ENCODE results near the gene ZFPM1. TPM values are rescaled to one million over a fixed set of nuclear protein-coding genes. Genes with fewer than 3 reads are reported as not detected.

ZFPM1 gene
- total and polyA plus RNA-seq, 2 of the 8 experiments (the other 6 are each of a cell fraction or from before 2014, with no cell fraction given), result 0.74 to 4.8 TPM

GRCh38 chr16:88456356-88457292 lies 3.5 kb downstream of the ZFPM1 start:
- H2BK12ac ChIP-seq (ENCODE audit: low read depth, low read length), result no peak overlapping the region
- CTCF ChIA-PET (ENCODE audit: partially characterized antibody), result interaction anchor here (0.9 to 1.2 kb wide), 2 partner anchors 10 to 37 kb away, joined by 3 to 4 read pairs; no protein-coding TSS in a partner anchor
- 0 out of 7 replicates have a peak overlapping the region, but pooled peaks of 1 of the 4 experiments have one; percentile 28 for H3K9ac ChIP-seq (replicated peaks in 1 of 4; ENCODE audit: extremely low read depth in 1 of 4, low read depth in 3 of 4, low read length in 3 of 4)
- 82% methylated on average over 14 of the region's 14 CpGs; no CpG with 5 or more reads in 1 of the 2 experiments for WGBS, 2 experiments (ENCODE audit: extremely low coverage in 1 of 2, insufficient coverage in 1 of 2, insufficient read length in 1 of 2, insufficient replicate concordance in 2 of 2, low coverage in 1 of 2, low lambda C conversion rate in 2 of 2, missing lambda C conversion rate in 1 of 2)
- FAIRE-seq (no peak), DNase-seq (ENCODE audit: low read depth in 1 of 2, low spot score in 2 of 2) (no peak)
- H3K14ac ChIP-seq (ENCODE audit: insufficient read length), result no peak overlapping the region
- no peak overlapping the region for H2BK15ac ChIP-seq (ENCODE audit: low read length)
- H3K4me3 ChIP-seq (ENCODE audit: extremely low read depth in 1 of 4, insufficient read depth in 2 of 4, low read depth in 3 of 4, low read length in 4 of 4), result peak overlapping the region; percentile 34 to 73 (median 40); a peak in 6 of 8 replicates
- H2AK5ac ChIP-seq (ENCODE audit: low read depth, low read length), result no peak overlapping the region
- H3K4me1 ChIP-seq (replicated peaks in 1 of 4; ENCODE audit: control insufficient read depth in 3 of 4, insufficient read depth in 4 of 4, low read length in 3 of 4), result peaks cover 3 to 32% (median 17%) of the 10 kb centered on the region in 4 experiments
- no peak overlapping the region for H3K23ac ChIP-seq (ENCODE audit: insufficient read length)
- H4K5ac ChIP-seq (ENCODE audit: insufficient read length, low read depth, low read length), result no peak overlapping the region
- 0 out of 4 replicates have a peak, but pooled peaks cover 0 to 3% of the 10 kb centered on the region in 2 experiments for H3K79me2 ChIP-seq (ENCODE audit: control insufficient read depth in 1 of 2, insufficient read depth in 2 of 2, low read length in 2 of 2)
- no peak overlapping the region for H2BK20ac ChIP-seq (ENCODE audit: low read length)
- H4K91ac ChIP-seq (replicated peaks; ENCODE audit: insufficient read length, low read length), result no peak overlapping the region
- peaks cover 4% of the 10 kb centered on the region; the same call in 1 of the 2 replicates for H3K23me2 ChIP-seq (ENCODE audit: low read depth, low read length)
- no peak overlapping the region for H2BK5ac ChIP-seq (ENCODE audit: low read depth, low read length)
- no peak overlapping the region for H3K18ac ChIP-seq (ENCODE audit: extremely low read depth, low read length)
- no peak overlapping the region for H3K27ac ChIP-seq (ENCODE audit: low read depth, low read length)
- no peak overlapping the region for H2BK120ac ChIP-seq (replicated peaks; ENCODE audit: low read depth, low read length)
- no peak overlapping the region for H3K56ac ChIP-seq (replicated peaks; ENCODE audit: insufficient read length, low read depth, low read length)
- no peak overlapping the region for H2AFZ ChIP-seq (ENCODE audit: low read length)
- peaks cover 0 to 4% (median 0%) of the 10 kb centered on the region in 4 experiments; a peak in 1 of 8 replicates for H3K36me3 ChIP-seq (ENCODE audit: control insufficient read depth in 2 of 4, insufficient read depth in 4 of 4, low read length in 3 of 4)
- no peaks in the 10 kb centered on the region for H3K9me3 ChIP-seq (ENCODE audit: insufficient read depth in 2 of 2, low read depth in 1 of 2, low read length in 1 of 2)
- peaks cover 2% of the 10 kb centered on the region; the same call in 1 of the 2 replicates for H3K79me1 ChIP-seq (ENCODE audit: low read depth, low read length)
- POLR2A ChIA-PET (ENCODE audit: partially characterized antibody), result no interaction called here
- peak overlapping the region; percentile 79 to 86 for H3K4me2 ChIP-seq (ENCODE audit: insufficient read depth in 1 of 2, low read depth in 2 of 2, low read length in 2 of 2)
- no peak overlapping the region; the same call in 1 of the 2 replicates for H4K8ac ChIP-seq (ENCODE audit: extremely low read depth, insufficient read depth, low read length)
- H3K4ac ChIP-seq (replicated peaks; ENCODE audit: insufficient read length, low read depth, low read length), result no peak overlapping the region
- TF ChIP-seq TCF12 (IDR thresholded peaks at IDR 0.05; ENCODE audit: low read depth, low read length) (no peak), E2F6 (IDR thresholded peaks at IDR 0.05) (no peak), EZH2 (IDR thresholded peaks at IDR 0.05; ENCODE audit: low read depth, low read length, severe bottlenecking) (peak; percentile 37), CHD2 (IDR thresholded peaks at IDR 0.05; ENCODE audit: low read length) (no peak), RNF2 (IDR thresholded peaks at IDR 0.05; ENCODE audit: borderline replicate concordance, low read depth, low read length, missing control alignments, poor library complexity, severe bottlenecking) (no peak), SIN3A (conservative IDR thresholded peaks at IDR 0.05 in 1 of 2, IDR thresholded peaks at IDR 0.05 in 1 of 2; ENCODE audit: low read depth in 1 of 2, low read length in 2 of 2) (no peak)
- peaks cover 14 to 17% of the 10 kb centered on the region in 2 experiments for H4K20me1 ChIP-seq (replicated peaks in 1 of 2; ENCODE audit: control insufficient read depth in 1 of 2, insufficient read depth in 2 of 2, low read length in 2 of 2)
- peaks cover 28 to 49% (median 47%) of the 10 kb centered on the region in 4 experiments for H3K27me3 ChIP-seq (replicated peaks in 1 of 4; ENCODE audit: control insufficient read depth in 3 of 4, extremely low read depth in 1 of 4, insufficient read depth in 3 of 4, low read length in 3 of 4)
